ENCODE measurements around the gene ELAVL1. TPM values are rescaled to one million over a fixed set of nuclear protein-coding genes. Genes with fewer than 3 reads are reported as not detected.

ELAVL1 gene
- total RNA-seq, 2 experiments from 2014 or later = 65.4 to 168 TPM

GRCh38 chr19:7968008-7968795, 37.2 kb downstream of the ELAVL1 start:
- Histone ChIP-seq H4K20me1 (ENCODE audit: insufficient read depth, low read length) (no peaks in the 10 kb centered on the region), H3K4me3 (ENCODE audit: low read depth, low read length, poor library complexity, severe bottlenecking) (no peak overlapping the region), H3K9me3 (ENCODE audit: low read length) (no peaks in the 10 kb centered on the region), H3K27ac (ENCODE audit: low read depth, low read length, poor library complexity, severe bottlenecking) (no peak overlapping the region), H2AFZ (ENCODE audit: low read length) (no peak overlapping the region), H3K36me3 (ENCODE audit: insufficient read depth, low read length) (peaks cover 85% of the 10 kb centered on the region), H3K9me2 (ENCODE audit: insufficient read depth, low read length) (no peaks in the 10 kb centered on the region), H3K4me2 (ENCODE audit: low read length) (no peak overlapping the region), H3K79me2 (ENCODE audit: insufficient read depth, low read depth, low read length) (no peaks in the 10 kb centered on the region), H3K4me1 (ENCODE audit: insufficient read depth, low read length, poor library complexity, severe bottlenecking) (no peaks in the 10 kb centered on the region)
- TF ChIP-seq CTCF (conservative IDR thresholded peaks at IDR 0.05; ENCODE audit: low read length) (no peak), EZH2phosphoT487 (IDR thresholded peaks at IDR 0.05; ENCODE audit: borderline replicate concordance, low read depth, low read length) (no peak)
- no TSS peak for BruUV-seq (replicated peaks)
- DNase-seq (ENCODE audit: low spot score) = no peak
- POLR2A ChIA-PET = no interaction called here
- intact Hi-C loops (cut with micrococcal nuclease; ENCODE audit: unreplicated experiment) = no loop called here
- CTCF ChIA-PET (ENCODE audit: unreplicated experiment) = no interaction called here

- no TSS peak for BruUV-seq (replicated peaks)
- TF ChIP-seq CTCF (conservative IDR thresholded peaks at IDR 0.05; ENCODE audit: low read length) (no peak), EZH2phosphoT487 (IDR thresholded peaks at IDR 0.05; ENCODE audit: borderline replicate concordance, low read depth, low read length) (no peak)
- H3K36me3 ChIP-seq (ENCODE audit: insufficient read depth, low read length) = peaks cover 93% of the 10 kb centered on the region
Measured at GRCh38 chr19:7965921-7966665, 39.3 kb downstream of the ELAVL1 start.

More at GRCh38 chr19:7965921-7966665, 39.3 kb downstream of the ELAVL1 start:
- Histone ChIP-seq H3K4me3 (ENCODE audit: low read depth, low read length, poor library complexity, severe bottlenecking) (no peak overlapping the region), H3K27ac (ENCODE audit: low read depth, low read length, poor library complexity, severe bottlenecking) (no peak overlapping the region), H3K4me2 (ENCODE audit: low read length) (no peak overlapping the region), H4K20me1 (ENCODE audit: insufficient read depth, low read length) (no peaks in the 10 kb centered on the region), H3K79me2 (ENCODE audit: insufficient read depth, low read depth, low read length) (no peaks in the 10 kb centered on the region), H2AFZ (ENCODE audit: low read length) (no peak overlapping the region), H3K9me3 (ENCODE audit: low read length) (no peaks in the 10 kb centered on the region), H3K9me2 (ENCODE audit: insufficient read depth, low read length) (no peaks in the 10 kb centered on the region), H3K4me1 (ENCODE audit: insufficient read depth, low read length, poor library complexity, severe bottlenecking) (no peaks in the 10 kb centered on the region)
- POLR2A ChIA-PET = interaction anchor here (0.7 kb wide), 1 partner anchor 291 kb away, joined by 3 read pairs; no protein-coding TSS in a partner anchor
- no peak for DNase-seq (ENCODE audit: low spot score)
- CTCF ChIA-PET (ENCODE audit: unreplicated experiment) = no interaction called here
- intact Hi-C loops (cut with micrococcal nuclease; ENCODE audit: unreplicated experiment) = no loop called here
